ENCODE results near the gene ERFL.
"Not testable (repeated sequence)": the region's sequence is repeated elsewhere in the genome, so short reads cannot be mapped to it uniquely, and the experiment has no call there.

The ERFL gene

DNA sequence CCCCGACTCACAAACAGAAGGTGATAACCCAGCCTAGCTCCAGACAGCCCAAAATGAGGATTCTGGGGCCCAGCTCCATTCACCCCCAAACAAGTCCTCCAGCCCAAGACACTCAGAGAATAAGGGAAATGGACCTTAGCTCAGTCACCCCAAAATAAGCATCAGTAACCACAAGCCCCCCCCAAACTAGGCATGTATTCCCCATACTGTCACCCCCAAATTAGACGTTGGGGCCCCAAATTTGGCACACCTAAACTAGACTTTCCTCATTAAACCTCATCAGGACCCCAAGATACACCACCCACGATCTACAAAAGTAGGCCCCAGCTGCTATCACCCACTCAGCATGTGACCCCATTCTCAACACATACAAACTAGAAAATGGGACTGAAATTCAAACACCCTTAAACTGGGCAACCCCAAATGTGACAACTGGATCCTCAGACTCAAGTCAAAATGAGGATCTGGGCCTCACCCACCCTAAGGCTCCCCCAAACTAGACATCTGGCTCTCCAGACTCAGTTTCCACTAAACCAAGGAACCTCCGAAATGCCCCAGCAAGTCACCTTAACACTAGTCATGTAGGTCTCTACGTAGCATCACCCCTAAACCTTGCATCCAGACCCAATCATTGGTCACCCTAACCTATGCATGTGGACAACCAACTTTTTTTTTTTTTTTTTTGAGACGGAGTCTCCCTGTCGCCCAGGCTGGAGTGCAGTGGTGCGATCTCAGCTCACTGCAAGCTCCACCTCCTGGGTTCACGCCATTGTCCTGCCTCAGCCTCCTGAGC lies 13.4 kb upstream of the ERFL start:
- DNase-seq: no peak

DNA sequence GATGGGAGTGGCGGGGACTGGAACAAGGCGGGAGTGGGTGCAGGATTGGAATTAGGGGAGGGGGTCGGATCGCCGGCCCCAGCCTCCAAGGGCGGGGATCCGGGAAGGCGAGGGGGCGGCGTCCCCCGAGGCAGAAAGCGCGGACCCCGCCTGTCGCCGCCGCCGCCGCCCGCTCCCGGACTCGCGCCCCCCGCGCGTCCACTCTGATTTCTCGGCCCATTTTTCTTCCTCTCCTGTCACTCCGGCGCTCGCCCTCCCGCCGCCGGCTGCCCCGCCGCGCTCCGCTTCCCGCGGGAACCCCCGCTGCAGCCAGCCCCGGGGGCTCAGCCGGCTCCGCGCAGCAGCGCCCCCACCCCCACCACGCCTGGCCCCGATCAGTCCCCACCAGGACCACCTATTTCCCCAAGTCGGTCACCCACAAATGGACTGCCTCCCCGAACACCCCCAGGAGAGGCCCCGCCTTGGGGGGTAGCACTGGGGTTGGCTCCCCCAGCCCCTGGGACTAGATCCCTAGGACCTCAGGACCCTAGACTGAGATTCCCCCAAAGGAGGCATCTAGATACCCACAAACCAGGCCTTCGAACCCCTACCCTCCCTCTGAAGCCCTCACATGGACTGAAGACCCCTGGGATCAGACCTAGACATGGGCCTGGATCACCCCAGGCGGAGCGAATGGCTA lies 12.6 kb upstream of the ERFL start:
- DNase-seq: no peak

DNA sequence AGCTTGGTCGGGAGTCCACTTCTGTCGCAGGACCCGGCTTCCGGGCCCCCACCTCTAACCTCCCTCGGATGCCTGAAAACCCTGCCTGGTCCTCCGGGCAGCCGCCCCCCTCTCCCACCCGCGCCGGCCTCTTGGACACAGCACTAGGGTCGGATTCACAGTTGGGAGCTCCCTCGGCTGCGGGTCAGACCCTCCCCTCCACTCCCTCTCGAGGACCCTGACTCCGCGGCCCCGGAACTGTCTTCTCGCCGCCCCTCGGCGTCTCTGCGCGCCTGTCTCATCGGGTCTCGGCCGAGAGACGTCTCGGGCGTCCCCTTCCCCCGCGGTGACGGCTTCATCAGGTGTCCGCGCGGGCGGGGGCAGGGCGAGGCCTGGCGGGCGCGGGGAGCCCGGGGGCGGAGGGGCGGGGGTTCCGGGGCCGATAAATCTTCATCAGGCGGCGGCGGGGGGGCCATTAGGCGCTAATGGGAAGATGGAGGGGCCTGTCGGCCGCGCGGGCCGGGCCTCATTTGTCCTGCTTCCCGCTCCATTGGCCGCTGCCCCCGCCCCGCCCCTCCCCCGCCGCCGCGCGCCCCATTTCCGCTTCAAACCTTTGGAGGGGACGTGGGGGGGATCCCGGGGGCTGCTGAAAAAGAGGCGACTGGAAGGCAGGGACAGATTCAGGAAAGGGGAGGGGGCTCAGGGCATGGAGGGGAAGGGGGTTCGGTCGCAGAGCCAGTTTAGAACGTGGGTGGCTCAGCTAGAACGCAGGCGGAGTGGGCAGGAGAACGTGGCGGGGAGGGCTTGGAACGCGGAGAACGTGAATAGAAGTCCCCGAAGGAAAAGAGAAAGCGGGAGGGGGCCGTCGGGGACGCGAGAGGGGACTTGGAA lies 11.8 kb upstream of the ERFL start:
- DNase-seq: peak; percentile 55

DNA sequence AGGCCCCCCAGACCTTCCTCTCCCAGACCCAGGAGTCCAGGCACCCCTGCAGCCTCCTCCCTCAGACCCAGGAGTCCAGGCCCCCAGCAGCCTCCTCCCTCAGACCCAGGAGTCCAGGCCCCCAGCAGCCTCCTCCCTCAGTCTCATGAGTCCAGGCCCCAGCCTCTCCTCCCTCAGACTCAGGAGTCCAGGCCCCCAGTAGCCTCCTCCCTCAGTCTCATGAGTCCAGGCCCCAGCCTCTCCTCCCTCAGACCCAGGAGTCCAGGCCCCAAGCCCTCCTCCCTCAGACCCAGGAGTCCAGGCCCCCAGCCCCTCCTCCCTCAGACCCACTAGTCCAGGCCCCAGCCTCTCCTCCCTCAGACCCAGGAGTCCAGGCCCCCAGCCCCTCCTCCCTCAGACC lies 11.0 kb upstream of the ERFL start:
- DNase-seq: not testable (repeated sequence)

DNA sequence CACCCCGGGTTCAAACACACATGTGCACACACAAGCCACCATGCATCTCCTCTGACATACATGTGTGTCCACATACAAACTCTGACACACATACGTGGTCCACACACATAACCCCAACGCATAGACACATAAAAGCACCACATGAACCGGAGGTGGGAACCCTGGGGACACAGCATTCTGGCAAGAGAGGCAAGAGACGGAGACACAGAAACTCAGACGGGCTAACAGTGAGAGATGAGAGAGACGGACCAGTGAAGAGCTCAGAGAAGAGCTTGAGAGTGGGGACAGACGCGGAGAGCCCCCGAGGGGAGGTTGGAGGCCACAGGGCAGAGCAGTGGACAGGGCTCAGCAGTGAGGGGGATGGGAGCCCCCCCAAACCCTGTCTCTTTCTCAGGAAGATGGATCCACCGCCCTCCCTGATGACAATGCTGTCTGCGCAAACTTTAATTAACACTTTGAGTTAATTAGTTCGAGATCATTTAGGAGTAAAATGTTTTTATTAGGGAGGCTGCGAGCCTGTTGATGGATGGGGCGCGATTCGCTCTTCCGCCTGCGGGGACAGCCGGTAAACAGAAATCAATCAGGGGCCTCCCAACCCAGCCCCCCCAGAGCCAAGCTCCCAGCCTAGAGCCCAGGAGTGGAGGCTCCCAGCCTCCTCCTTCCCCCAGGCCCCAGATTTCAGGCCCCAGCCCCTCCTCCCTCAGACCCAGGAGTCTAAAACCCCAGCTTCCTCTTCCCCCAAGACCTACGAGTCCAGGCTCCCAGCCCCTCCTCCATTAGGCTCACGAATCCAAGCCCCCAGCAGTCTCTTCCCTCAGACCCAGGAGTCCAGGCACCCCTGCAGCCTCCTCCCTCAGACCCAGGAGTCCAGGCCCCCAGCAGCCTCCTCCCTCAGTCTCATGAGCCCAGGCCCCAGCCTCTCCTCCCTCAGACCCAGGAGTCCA lies 9.5 kb upstream of the ERFL start:
- DNase-seq: no peak

DNA sequence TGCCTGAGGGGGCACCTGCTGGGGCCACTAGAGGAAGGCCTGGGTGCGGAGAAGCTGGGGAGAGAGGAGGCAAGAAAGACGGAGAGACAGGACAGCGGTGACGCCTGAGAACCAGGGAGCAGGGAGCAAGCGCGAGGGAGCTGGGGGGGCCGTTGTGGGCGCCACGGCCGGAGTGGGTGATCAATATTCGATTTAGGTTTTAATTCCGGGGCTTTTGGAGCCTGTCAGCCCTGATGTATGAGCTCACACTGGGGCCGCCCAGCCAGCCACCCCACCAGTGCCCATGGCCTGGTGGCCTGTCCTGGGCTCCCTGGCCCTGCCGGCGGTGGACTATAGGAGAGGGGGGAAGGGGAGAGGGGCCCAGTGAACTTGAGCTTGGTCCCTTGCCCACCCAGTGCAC lies 8.7 kb upstream of the ERFL start:
- no peak for DNase-seq

DNA sequence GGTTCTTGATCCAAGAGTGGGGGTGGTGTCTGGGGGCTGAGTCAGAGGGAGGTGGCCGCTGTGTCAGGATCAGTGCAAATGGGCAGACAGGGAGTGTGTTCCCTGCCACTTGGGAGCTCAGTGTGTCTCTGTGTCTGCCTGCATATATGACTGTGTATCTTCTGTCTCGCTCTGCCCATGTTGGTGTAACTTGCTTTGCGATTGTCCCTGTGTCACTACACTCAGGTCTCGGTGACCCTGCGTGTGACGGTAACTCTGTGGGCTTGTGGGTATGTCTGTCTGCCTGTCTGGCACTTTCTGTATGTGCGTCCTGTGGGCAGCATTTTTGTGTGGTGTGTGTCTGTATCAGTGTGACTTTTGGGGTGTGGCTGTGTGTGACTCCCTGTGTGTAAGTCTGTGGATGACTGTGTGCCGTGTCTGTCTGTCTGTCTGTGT lies 8.2 kb upstream of the ERFL start:
- peak; percentile 53 for DNase-seq

DNA sequence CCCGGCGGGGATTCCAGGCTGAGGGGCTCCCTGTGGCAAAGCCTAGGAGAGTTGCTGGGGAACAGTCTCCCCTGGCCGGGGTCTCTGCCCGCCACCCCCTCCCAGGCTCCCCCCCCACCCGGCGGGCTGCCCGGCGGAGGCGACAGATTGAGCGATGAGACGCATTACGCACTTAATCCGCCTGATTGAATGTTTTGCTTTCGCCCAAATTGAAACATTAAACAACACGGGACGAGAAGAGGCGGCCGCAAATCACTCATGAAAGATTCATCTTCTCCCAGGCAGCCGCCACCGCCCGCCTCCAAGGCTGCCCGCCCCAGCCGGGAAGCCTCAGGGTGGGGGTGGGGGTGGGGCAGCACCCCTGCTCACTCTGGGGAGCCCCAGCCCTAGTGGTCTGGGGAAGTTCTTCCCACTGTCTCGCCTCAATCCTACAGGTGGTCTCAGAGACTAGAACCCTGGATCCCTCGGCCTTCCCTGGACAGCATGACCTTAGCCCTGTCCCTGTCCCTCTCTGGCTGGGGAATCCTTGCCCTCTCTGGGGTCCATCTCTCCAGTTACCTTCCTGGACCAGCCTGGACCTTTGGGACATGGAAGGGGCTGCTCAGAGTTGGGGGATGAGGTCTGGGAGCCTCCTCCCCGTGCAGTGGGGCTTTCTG lies 7.6 kb upstream of the ERFL start:
- peak; percentile 47 for DNase-seq

DNA sequence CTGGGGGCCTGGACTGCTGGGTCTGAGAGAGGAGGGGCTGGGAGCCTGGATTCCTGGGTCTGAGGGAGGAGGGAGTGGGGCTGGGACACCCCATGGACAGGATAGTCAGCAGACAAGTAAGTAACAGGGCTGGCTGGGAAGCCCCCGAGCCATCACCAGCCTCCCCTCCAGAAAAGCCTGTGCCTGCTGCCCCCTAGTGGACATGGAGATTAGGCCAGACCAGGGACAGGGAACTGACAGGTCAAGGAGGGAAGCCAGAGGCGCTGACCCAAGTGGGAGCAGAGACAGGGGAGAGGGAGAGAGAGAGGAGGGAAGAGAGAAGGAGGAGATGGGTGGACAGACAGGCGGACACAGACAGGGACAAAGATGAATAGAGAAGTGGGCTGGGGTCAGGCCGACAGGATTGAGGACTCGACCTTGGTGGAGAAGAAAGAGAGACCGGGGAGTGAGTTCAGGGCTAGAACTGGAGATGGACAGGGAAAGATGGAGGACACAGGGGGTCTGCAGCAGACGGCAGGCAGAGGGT lies 6.7 kb upstream of the ERFL start:
- peak; percentile 79 for DNase-seq

DNA sequence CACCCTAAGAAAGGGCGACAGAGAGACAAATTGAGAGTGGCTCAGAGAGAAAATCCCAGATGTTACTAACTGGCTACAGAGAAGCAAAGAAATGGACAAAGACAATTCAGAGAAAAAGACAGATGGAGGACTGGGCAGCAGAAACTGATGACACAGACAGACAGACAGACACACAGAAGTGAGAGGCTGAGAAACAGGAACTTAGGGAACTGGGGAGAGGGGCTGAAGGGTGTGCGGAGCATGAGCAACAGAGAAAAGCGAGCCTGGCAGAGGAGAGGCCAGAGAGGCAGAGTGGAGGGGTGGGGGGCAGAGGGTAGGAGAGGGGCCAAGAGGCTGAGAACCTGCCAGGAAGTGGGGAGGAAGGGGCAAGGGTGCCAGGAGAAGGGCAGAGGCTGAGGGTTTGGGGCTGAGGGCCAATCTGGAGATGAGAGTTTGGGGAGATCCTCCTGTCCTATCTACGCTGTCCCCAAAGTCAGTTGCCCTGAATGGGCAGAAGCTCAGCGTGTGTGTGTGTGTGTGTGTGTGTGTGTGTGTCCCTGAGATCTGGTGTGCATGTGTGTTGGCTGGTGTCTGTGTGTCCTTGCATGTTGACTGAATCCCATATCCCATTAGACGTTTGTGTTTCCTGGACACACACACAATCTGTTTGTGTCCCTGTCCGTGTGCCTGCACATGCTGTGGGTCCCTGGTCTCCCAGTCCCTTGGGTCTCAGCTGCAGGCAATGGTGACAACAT lies 5.6 kb upstream of the ERFL start:
- no peak for DNase-seq

DNA sequence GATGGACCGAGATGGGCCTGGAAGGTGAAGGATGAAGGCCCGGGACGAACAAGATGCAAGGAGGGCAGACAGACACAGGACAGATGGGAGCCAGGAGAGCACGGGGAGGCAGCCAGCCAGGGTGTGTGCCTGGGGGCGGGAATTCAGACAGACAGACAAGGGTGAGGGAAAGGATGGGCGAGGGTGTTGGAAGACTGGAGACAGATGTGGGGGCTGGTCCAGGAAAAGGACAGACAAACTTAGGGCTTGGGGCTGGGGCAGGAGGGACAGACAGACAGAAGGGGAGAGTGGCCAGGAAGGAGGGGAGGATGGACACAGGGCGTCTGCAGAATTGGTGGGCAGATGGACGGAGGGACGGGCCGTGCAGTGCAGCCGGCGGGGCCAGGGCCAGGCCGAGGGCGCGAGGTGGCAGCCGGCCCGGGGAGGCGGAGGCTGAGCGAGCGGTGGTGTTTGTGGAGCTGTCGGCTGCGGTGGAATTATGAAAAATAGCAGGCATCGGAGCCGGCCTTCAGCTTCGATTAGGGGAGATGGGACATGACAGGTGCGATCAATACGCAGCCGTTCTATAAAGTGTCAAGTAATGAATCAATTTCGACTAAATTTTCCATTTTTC lies 4.6 kb upstream of the ERFL start:
- DNase-seq: no peak

DNA sequence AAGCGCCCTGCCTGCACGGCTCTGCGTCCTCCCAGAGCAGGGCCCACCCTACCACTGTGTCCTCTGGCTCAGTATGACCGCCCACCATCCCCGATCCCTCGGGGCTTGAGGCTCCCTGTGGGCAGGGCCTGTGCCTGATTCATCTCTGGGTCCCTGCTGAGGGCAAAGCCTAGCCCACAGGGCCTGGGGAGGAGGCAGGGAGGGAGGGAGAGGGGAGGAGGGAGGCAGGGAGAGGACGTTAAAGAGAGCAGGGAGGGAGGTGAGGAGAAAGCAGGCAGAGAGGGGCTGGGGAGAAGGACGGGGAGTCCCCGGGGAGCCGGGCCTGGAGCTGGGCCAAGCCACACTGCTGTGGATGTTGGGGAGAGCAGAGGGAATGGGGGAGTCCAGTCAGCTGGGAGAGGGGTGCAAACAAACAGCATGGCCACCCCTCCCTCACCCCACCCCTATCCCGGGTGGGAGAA lies 4.0 kb upstream of the ERFL start:
- no peak for DNase-seq

DNA sequence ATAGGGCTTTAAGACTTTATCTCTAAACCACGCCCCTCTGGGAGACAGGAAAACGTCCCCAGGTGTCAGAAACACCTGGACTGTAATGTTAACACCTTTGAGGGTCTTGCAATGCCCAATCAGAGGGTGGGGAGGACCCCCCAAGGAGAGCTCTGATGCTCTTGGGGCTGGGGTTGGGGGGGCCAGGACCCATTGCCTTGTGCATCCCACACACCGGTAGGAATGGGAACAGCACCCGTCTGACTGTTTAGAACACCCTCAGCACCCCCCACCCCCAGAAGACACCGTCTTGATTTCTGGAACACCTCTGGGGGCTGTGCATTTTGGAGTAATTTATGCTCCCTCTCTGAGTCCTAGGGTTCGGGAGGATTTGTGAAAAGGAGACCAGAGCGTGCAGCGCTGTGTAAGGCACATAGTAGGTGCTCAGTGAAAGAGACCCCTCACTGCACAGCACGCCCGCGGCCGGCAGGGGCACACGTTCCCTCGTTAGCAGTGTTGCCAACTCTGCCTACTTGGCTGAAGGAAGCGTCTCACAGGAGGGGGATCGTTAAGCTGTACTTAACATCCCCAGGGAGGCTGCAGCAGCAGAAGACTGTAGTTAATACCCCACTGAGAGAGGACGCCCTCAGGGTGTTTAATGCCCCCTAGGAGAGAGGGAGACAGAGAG lies 2.8 kb upstream of the ERFL start:
- no peak for DNase-seq

DNA sequence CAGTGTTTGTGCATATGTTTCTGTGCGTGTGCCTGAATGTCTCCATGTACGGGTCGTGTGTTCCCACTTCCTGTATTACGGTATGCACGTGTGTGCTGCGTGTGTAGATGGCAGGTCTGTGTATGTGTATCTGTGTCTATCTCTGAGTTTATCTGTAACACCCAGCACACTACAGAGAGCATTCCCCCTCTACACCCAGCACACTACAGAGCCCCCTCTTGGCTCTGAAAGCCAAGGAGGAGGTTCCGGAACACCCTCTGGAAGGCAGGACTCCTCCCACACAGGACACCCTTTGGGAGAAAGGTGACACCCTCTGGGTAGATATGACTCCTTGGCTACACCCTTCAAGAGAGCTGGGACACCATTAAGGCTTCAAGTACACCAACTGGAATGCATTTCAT lies 2.1 kb upstream of the ERFL start:
- DNase-seq: no peak

DNA sequence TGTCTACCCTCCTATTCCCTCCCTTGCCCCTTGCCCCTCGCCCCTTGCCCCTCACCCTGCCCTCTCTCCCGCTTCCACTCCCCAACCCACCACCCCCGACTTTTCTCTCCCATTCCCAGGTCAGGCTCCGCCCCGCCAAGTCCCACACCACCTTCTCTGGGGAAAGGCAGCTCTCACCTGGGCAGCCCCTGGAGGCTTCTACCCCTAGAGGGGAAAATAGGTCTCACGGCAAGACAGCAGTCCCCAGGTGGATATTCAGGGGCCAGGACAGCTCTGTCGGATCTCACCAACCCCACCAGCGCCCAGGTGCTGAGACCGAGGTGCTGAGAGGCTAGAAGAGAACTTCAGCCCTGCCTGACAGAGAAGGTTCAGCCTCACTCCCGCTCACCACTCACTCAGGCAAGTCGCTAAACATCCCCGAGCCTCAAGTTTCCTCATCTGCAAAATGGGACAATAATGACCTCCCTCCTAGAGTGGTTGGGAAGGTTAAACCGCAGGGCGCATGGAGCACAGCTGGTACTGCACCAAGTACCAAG lies 1.4 kb upstream of the ERFL start:
- no peak for DNase-seq

DNA sequence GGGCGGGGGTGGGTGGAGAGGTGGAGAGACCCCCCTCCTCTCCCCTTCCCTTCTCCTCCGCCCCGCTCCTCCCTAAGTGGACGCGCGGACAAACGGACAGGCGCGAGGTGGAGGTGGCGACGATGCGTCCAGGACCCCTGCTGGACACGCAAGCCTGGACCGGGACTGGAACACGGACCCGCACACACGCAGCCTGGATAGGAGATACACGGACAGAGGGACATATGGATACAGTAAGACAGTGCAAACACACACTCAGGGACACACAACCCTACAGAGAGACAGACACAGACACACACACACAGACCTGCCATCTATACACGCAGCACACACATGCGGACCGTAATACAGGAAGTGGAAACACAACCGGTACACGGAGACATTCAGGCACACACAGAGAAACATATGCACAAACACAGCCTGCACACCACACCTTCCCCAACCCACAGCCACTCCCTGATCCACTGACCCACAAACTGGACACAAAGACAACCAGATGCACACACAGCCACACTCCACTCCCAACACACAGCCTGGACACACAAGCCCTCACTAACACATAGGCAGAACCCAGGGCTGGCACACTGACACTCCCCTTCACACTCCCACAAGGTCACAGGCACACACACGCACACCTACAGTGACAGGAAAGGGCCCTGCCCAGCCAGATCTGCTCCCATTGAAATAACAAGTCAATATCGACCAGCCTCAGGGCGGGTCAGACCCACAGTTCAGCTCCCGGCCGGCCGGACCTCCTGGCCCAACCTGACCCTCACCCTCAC lies 696 bp upstream of the ERFL start:
- no peak for DNase-seq

DNA sequence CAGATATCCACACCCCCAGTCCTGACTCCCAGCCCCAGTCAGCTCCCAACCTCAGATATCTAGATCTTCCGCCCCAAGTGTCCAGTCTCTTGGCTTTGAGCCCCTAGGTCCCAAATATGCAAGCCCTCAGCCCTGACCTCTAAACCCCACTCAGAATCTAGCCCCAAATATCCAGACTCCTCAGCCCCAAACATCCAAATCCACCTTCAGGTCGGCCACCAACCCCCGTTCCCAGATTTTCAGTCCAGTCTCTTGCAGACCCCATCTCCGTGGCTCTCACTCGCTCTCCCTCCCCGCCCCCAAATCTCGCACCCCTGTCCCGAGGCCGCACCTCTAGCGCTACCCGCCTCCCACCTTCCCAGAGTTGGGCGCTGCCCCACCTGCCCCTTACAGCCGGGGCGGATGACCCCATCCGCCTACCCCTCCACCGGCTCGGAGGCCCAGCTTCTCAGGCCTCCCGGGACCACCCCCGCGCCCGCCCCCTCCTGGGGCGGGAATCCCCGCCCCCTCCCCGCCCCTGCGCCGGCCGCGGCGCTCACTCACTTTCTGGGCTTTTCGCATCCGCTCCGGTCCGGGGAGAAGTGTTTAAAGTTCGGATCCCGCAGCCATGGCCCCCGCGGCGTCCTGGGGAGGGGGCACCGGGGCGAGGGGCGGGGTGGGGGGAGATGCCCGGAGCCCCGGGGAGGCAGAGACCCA lies 604 bp downstream of the ERFL start:
- peak; percentile 41 for DNase-seq

All from activated naive CD4-positive, alpha-beta T cell treated with Interleukin-2 at 50 U/mL for 16 hours (primary cell).